HG02970 (cell line): ENCODE data around the gene MYCBPAP.

Experiments
- ATAC-seq: cut with Tn5 transposase; IDR thresholded peaks from one replicate; pipeline ENCODE4 v1.9.1; 2021; ENCODE audit warnings: mild to moderate bottlenecking, moderate library complexity, moderate number of reproducible peaks; ENCODE audit not compliant: unreplicated experiment, low FRiP score

Gene MYCBPAP

DNA sequence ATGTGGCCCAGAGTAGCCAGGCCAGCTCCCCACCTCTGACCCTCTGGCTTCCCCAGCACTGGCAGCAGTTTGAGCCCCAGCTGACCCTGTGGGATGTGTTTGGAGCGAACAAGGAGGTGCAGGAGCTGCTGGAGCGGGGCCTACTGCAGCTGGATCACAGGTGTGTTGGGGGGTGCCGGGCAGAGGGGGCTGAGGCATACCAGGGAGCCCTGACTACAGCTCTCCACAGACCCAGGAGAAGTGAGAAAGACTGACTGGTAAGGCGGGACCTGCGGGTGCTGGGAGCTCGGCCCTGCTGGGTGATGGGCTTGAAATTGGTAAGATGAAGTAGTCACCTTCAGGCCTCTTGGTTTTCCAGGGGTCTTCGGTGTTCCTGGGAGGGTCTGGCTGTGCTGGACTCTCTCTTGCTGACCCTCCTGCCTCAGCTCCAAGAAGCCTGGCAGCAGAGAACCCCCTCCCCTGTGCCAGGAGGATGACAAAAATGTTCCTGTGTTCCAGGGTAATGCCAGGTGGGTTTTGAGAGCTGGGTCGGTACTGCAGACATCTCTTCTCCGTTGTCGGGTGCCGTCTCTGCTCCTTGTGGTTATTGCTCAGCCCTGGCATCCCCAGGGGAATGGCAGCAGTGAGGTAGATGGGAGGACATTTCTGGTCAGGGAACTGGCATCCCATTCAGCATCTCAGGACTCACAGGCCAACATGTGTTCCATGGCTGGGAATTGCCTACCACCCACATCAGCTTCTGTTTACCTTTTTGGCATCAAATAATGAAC, 23.7 kb upstream of the MYCBPAP start:
- no peak for ATAC-seq

DNA sequence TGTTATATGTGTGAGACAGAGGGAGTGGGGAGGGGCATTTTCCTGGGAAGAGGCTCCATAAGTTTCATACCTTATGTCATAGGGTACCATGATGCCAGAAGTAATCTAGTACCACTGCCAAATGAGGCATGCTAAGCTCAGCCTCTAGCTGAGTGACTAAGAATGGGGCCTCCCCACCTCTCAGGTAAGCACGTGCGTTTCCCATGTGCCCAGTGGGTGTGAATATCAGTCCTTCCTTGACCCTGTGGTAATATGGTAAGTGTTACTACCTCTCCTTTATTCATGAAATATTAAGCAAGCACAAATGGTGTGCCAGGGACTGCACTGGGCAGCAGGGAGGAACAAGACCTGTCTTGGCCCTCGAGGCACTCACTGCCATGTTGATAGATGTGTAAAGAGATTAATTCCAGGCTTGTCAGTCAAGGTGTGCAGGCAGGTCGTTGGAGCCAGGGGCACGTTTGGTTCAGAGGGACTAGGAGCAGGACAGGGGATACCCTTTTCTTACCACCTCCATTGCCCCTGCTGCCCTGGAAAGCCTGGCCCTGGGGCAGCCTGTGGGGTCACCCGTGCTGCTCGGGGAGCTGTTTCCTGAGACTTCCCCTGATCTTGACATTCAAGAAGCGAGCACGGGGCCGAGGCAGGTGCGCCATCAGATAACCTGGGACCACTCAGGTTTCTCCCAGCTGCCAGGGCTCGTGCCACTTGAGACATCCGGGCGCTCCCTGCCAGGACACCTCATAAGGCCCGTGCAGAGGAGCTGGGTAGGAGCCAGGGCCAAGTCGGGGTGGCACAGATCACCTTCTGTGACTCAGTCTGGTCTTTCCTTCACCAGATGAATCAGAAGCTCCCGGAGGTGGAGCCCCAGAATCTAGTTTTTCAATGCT, 20.8 kb upstream of the MYCBPAP start:
- ATAC-seq, result no peak

DNA sequence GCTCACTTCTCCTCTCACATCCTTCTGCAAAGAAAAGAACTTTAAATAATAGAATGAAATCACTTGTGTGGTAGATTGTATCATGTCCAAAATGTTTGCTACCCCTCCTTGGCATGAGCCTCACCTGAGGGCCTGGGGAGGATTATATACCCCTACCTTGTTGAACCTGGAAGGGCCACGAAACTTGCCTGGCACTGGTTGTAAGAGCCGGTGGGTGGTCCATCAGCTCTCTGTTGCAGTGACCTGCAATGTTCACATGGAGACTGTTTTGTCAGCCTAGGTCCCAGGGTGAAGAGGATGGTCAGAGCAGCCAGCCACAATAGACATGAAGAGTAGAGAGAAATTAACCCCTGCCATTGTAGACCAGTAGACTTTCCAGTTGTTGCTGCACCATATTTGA, 19.4 kb upstream of the MYCBPAP start:
- ATAC-seq, result no peak

DNA sequence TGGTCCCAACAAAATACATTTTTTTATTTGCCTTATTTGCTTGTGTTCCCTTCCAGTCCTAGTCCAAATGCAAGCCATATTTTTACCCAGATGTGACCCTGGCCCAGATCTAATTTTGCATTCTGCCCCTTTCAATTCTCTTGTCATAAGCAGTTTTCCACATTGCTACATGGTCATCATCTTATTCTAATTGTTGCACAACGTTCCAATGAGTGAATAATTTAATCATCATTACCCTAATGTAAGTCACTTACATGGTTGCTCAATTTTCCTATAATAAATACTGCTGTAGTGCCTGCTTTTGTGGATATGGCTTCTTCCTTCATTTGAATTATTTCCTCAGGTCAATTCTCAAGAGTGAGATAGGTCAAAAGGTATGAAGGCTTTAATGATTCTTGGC, 16.7 kb upstream of the MYCBPAP start:
- ATAC-seq, result no peak

DNA sequence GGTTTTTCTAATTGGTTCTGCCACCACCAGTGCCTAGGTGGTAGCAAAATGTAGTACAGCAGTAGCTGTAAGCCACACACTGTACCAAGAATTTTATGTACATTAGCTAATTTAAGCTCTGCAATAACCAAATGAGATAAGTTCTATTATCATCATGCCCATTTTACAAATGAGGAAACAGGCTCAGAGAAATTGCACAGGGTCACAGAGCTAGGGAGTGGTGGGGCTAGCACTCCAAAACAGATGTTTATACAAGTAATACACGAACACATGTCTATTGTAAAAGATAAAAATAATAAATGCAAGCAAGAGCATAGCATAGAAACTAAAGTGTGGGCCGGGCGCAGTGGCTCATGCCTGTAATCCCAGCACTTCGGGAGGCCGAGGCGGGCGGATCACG, 16.0 kb upstream of the MYCBPAP start:
- ATAC-seq, result no peak

DNA sequence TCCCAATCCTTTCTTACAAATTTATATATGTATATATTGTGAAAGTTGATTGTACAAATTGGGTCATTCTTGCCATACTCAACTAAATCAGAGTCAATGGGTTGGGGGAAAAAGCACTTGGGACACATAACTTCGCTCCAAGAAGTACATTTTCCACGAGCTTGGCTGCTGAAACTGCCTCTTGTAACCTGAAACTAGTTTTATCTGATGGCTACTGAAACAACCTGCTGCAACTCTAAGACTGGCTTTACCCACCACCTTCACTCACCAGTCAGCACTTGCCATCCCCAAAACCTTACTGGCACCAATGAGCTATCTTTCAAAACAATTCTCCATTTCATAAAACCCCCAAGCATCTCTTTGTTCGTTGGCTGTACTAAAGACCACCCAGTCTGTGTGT, 14.5 kb upstream of the MYCBPAP start:
- no peak for ATAC-seq

DNA sequence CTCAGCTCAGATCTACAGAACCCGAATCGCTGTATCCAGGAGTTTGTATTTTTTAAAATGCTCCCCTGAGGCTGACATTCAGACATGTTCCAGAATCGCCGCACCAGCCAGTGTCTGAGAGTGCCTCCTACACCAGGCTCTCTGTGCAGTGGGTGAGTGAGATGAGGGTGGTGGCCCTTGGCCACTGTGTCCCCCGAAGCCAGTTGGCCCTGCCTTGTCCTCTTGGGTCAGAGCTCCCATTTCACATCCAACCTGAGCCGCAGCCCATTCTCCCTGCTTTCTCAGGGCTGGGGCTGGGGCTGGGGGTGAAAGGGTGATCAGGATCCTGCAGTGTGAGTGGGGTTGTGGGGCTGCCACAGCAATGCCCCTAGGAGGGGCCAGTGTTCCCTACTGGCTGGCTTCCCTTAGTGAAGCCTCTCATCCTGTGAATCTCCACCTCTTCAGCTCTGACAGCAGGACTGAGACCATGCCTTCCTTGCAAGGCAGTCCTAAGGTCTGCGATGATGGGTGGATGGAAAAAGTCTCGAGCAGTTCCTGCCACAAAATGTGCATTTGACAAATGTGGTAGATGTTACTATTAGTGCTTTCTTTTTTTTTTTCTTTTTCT, 12.9 kb upstream of the MYCBPAP start:
- ATAC-seq, result no peak

DNA sequence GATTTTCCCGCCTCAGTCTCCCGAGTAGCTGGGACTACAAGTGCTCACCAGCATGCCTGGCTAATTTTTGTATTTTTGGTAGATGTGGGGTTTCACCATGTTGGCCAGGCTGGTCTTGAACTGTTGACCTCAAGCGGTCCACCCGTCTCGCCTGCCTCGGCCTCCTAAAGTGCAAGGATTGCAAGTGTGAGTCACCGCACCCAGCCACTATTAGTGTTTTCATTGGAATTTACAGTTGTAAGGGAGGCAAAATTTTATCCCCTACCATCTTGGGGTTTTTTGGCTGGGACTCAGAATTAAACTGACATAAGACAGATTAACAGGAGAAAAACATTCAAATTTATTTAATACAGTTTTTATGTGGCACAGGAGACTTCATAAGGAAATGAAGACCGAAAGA, 12.3 kb upstream of the MYCBPAP start:
- no peak for ATAC-seq

DNA sequence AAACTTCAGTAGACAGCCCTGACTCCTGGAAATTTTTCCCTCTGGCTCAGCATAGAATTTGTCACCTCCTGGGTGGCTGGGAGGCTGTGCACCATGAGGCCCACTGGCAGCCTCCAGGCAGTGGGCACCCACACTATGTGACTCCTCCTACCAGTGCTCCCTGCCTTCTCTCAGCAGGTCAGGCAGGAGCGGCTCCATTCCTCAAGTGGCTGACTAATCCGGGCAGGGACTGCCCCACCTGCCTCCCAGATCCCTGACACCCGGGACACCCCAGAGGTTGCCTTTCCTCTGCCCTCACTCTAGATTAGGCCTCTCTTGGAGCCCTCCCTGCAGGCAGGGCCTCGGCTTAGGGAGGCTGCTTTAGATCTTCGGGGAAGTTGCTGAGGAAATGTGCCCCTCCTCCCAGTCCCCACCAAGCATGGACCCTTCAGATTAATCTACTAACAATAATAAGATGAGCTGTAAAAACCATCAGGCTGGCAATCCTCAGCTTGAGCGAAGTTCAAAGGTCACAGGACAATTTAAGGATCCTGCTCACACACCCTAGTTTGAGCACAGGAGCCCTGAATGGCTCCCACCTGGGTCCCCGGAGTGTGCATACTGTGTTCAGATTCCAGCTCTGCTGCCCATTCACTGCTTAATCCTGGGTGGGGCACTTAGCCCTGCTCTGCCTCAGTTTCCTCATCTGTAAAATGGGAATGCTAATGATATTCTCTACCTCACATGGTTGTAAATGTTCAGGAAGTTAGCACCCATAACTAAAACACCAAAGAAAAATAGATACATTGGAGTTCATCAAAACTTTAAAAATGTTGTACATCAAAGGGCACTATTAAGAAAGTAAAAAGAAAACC, 10.0 kb upstream of the MYCBPAP start:
- no peak for ATAC-seq

DNA sequence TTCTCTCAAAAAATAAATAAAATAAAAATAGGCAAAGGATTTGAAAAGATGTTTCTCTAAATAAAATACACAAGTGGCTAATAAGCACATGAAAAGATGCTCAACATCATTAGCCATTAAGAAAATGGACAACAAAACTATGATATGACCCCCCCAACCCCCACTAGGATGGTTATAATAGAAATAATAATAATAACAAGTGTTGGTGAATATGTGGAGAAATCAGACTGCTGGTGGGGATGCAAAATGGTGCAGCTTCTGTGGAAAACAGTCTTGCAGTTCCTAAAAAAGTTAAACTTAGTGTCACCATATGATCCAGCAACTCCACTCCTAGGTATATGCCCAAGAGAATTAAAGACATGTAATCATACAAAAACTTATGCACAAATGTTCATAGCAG, 9.0 kb upstream of the MYCBPAP start:
- ATAC-seq, result no peak

DNA sequence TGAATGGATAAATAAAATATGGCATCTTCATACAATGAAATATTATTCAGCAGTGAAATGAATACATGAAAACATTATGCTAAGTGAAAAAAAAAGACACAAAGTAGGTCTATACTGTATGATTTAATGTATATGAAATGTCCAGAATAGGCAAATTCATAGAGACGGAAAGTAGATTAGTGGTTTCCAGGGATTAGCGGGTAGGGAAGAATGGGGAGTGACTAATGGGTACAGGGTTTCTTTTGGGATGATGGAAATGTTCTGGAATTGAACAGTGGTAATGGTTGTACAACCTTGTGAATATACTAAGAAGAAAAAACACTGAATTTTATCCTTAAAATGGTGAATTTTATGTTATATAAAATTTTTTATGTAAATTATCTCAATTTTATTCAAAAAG, 8.5 kb upstream of the MYCBPAP start:
- no peak for ATAC-seq

DNA sequence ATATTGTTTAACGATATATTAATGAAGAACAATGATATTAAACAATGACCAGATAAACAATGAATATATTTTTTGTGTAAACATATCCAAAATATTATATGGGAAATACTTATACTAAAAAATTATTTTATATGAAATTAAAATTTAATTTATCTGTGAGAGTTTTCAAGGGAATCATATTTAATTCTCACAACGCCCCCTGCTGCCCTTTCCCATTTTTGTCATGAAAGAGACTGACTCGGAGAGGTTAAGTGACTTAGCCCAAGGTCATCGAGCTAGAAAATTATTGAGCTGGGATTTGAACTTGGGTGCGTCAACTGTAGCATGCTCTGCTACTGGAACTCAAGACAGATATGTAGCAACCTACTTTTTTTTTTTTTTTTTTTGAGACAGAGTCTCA, 7.2 kb upstream of the MYCBPAP start:
- no peak for ATAC-seq

DNA sequence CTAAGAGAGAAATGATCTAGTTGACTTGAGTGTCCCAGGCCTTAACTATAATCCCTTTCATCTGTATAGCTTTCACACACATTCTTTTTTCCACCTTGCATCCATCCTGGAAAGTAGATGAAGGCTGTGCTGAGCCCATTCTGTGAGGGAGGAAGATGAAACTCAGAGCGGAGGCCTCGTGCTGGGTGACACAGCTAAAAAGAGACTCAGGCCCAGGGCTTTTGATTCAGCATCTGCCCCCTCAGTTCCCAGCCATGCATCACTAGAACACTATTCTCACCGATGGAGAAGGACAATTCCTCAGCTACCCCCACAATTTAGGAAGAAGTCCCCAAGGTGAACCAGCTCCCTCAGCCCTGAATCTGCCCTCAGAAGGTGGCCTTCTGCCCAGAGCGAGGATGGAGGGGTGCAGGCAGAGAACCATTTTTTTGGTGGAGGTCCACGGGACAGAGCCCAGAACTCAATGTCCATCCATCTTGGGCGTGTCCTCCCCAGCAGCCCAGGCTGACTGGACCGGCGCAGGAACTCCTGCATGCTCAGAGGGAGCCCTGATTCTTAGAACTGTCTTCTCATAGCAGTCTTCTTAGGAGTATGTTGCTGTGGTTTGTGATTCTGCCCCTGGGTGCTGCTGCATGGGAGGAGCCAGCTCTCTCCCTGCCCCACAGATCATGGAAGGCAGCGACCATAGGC, 5.8 kb upstream of the MYCBPAP start:
- no peak for ATAC-seq

DNA sequence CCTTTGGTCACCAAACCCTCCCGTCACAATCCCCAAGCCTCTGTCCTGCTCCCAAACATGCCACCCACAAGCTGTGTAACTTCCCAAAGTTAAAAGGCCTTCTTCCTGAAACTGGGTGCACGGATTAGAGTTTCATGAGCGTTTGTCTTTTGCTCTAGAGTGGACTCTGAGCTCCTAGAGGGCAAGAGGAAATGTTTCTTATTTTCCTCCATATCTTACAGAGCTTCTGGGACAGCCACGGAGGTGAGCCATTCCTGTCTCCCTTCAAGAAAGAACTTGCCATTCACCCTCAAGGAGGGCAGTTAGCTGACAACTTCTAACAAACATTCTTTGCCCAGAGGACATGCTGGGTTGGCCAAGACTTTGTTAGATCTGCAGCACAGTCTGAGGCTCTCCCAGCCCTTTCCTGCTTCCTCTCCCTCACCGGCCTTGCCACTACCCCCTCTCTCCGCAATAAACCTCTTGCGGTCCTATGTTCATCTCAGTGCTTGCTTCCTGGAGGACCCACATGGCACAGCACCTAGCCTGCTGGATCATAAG, 2.6 kb upstream of the MYCBPAP start:
- no peak for ATAC-seq

DNA sequence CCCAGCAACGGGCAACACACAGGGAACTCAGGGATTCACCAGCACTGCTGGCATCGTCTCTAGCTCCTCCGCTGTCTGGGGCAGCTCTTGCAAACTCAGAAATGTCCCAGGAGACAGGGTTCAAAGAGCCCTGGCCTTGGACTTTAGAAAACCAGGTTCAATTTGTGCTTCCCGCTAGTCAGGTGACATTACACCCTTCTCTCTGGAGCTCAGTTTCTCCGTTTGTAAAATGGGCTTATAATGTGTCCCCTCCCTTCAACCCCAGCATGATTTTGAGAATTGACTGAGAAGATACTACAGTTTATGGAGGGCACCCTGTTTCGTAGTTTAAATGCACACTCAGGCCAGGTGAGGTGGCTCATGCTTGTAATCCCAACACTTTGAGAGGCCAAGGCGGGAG, 1.9 kb upstream of the MYCBPAP start:
- no peak for ATAC-seq

DNA sequence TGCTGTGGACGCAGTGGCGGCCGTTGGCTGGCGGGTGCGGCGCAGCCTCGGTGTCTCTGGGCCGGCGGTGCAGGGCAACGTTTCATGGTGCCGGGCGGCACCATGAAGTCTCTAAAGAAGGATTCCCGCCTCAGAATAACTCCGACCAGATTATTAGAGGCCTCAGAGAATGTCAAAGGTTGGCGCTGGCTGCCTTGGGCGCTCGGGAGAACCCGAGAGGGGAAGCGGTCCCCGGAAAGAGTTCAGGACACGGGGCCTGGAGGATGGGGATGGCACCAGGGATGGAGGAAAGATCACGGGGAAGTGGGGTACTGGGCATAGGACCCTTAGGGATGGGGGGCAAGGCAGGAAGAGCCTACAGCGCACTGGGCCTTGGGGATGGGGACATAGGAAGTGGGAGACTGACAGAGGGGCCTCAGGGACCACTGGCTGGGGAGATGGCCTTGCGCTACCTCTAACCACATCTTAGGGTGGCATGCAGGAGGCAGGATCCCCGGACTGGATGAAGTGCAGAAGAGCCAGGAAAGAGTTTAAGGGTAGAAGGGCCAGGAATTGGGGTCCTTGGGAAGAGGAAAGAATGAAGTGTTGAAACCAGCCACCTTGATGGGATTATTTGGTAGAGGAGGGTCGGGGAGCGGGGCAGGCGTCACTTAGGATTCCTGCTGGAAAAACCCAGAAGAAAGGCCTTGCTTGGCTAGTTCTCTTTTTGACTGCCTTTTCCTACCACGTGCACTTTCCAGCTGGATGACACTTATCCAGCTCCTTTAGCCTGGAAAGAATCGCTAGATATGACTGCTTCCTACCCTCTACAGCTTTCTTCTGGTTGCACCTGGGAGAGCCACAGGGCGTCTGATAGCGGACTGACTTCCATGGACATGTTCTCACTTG, 578 bp downstream of the MYCBPAP start:
- no peak for ATAC-seq

DNA sequence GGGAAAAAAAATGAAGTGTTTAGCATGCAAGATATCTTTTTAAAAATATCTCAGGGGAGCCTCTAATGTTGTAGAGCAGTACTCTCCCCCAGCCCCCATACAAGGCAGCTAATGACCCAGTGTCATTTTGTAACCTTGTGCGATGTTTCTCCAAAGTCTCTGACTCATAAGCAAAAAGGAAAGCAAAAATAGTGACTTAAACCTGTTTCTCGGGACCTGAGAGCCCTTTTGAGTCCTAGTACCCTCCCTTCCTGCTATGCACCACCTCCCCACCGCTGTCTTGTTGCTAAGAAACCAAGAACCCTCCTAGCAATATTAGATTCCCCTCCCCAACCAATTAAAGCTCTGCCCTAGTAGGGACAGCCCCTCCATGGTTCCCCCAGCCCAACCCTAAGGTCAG, 2.8 kb downstream of the MYCBPAP start:
- ATAC-seq, result peak; percentile 69

DNA sequence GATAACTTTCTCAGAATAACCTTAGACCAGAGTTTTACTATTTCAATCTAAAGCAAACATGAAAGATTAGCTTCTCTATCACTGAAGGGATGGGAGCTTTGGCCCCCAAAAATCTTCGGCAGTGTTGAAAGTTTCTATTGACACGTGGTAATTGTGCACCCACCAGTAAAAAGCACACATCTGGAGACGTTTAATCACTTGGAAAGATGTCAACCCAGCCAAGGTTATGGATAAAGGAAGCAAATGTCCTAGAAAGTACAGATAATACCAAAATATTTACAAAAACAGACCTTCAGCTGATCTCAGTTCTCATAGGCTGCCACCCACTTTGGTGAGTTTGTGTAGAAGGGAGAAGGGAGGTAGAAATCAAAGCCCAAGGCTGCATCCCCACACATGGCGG, 5.3 kb downstream of the MYCBPAP start:
- ATAC-seq, result no peak

DNA sequence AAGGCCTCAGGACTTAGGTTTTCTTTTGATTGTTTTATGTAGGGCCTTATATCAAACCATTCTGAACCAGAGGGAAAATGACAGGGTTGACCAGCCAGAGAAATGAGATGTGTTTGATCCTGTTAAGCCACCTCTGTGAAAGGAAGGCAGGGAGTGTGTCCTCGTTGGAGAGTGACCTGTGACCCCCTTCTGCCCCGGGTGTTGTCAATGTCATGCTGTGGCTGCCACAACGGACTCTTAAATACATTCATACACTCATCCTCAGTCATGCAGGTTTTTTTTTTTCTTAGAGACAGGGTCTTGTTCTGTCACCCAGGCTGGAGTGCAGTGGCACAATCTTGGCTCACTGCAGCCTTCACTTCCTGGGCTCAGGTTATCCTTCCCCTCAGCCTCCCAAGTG, 6.1 kb downstream of the MYCBPAP start:
- no peak for ATAC-seq
